ENCODE measurements around the gene CFAP74.

The CFAP74 gene

GRCh38 chr1:1917304-1917976 lies 86.1 kb downstream of the CFAP74 start:
- Histone ChIP-seq H3K9ac (ENCODE audit: low read depth, low read length) (no peak overlapping the region), H3K27me3 (ENCODE audit: insufficient read depth, low read length) (peaks cover 10% of the 10 kb centered on the region), H3K4me1 (ENCODE audit: insufficient read depth, low read length) (peaks cover 3% of the 10 kb centered on the region; the same call in 1 of the 2 replicates), H3K4me3 (ENCODE audit: low read length) (no peak overlapping the region), H3K36me3 (ENCODE audit: insufficient read depth, low read depth, low read length) (no peaks in the 10 kb centered on the region), H3K9me3 (ENCODE audit: insufficient read depth, low read depth, low read length) (no peaks in the 10 kb centered on the region), H3K27ac (ENCODE audit: low read length) (no peak overlapping the region)

DNA sequence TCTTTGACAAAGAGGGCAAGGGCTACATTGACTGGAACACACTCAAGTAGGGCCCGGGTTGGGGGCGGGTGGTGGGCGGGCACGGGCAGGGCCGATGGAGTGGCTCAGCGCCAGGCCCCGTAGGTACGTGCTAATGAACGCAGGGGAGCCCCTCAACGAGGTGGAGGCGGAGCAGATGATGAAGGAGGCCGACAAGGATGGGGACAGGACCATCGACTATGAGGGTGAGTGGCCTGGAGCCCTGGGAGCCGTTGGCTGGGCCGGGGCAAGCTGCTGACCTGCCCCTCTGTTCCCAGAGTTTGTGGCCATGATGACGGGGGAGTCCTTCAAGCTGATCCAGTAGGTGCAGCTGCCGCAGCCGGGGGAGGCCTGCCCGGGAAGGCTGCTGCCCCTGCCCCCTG lies 86.7 kb downstream of the CFAP74 start:
- Histone ChIP-seq H3K27me3 (ENCODE audit: insufficient read depth, low read length) (peaks cover 10% of the 10 kb centered on the region), H3K36me3 (ENCODE audit: insufficient read depth, low read depth, low read length) (no peaks in the 10 kb centered on the region), H3K4me3 (ENCODE audit: low read length) (no peak overlapping the region), H3K27ac (ENCODE audit: low read length) (no peak overlapping the region), H3K9me3 (ENCODE audit: insufficient read depth, low read depth, low read length) (no peaks in the 10 kb centered on the region), H3K9ac (ENCODE audit: low read depth, low read length) (no peak overlapping the region), H3K4me1 (ENCODE audit: insufficient read depth, low read length) (peaks cover 3% of the 10 kb centered on the region; the same call in 1 of the 2 replicates)

DNA sequence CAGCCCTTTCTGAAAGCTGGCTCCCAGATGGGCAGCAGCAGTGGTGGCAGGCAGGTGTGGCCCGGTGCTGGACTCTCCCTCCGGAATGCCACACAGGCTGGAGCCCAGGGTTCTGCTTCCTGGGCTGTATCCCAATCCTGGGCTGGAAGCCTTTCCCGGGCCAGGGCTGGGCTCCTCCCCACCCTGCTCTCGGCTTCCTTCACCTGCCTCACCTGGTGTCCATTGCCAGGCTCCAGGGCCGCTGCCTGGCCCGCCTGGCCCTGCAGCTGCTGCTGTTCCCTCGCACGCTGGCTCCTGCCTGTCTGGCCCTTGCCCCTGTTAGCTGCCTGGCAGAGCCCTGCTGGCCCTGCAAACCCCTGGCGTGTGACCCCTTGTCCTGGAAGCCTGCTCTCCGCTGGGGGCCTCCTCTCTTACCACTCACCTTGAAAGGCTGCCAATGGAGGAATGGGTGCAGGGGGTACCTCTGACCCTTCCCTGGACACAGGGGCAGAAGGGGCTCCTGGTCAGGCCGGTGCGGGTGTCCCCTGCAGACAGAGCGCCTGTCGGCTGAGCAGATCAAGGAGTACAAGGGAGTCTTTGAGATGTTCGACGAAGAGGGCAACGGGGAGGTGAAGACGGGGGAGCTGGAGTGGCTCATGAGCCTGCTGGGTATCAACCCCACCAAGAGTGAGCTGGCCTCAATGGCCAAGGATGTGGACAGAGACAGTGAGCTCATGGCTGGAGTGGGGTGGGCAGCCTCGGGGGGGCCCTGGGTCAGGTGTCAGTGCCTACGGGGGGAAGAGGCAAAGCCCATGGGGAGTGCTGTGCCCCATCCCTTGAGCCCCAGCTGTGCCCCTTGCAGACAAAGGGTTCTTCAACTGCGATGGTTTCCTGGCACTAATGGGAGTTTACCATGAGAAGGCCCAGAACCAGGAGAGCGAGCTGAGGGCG lies 87.4 kb downstream of the CFAP74 start:
- no peak overlapping the region for H3K9ac ChIP-seq (ENCODE audit: low read depth, low read length)
- H3K27me3 ChIP-seq (ENCODE audit: insufficient read depth, low read length) = peaks cover 10% of the 10 kb centered on the region
- no peaks in the 10 kb centered on the region for H3K9me3 ChIP-seq (ENCODE audit: insufficient read depth, low read depth, low read length)
- no peak overlapping the region for H3K27ac ChIP-seq (ENCODE audit: low read length)
- H3K36me3 ChIP-seq (ENCODE audit: insufficient read depth, low read depth, low read length) = no peaks in the 10 kb centered on the region
- no peak overlapping the region for H3K4me3 ChIP-seq (ENCODE audit: low read length)
- H3K4me1 ChIP-seq (ENCODE audit: insufficient read depth, low read length) = peaks cover 3% of the 10 kb centered on the region; the same call in 1 of the 2 replicates

GRCh38 chr1:1914971-1915692 lies 88.5 kb downstream of the CFAP74 start, which contains the start of gene CALML6:
TSS of gene CALML6 (plus strand) at chr1:1915260. CDS start at chr1:1915281, 21 bp downstream.
- H3K9ac ChIP-seq (ENCODE audit: low read depth, low read length) = no peak within 1 kb of the TSS
- H3K36me3 ChIP-seq (ENCODE audit: insufficient read depth, low read depth, low read length) = no peaks in the 10 kb centered on the region
- H3K4me3 ChIP-seq (ENCODE audit: low read length) = no peak within 1 kb of the TSS
- no peaks in the 10 kb centered on the region for H3K9me3 ChIP-seq (ENCODE audit: insufficient read depth, low read depth, low read length)
- peaks cover 10% of the 10 kb centered on the region for H3K27me3 ChIP-seq (ENCODE audit: insufficient read depth, low read length)
- H3K4me1 ChIP-seq (ENCODE audit: insufficient read depth, low read length) = peaks cover 3% of the 10 kb centered on the region; the same call in 1 of the 2 replicates
- no peak within 1 kb of the TSS for H3K27ac ChIP-seq (ENCODE audit: low read length)

DNA sequence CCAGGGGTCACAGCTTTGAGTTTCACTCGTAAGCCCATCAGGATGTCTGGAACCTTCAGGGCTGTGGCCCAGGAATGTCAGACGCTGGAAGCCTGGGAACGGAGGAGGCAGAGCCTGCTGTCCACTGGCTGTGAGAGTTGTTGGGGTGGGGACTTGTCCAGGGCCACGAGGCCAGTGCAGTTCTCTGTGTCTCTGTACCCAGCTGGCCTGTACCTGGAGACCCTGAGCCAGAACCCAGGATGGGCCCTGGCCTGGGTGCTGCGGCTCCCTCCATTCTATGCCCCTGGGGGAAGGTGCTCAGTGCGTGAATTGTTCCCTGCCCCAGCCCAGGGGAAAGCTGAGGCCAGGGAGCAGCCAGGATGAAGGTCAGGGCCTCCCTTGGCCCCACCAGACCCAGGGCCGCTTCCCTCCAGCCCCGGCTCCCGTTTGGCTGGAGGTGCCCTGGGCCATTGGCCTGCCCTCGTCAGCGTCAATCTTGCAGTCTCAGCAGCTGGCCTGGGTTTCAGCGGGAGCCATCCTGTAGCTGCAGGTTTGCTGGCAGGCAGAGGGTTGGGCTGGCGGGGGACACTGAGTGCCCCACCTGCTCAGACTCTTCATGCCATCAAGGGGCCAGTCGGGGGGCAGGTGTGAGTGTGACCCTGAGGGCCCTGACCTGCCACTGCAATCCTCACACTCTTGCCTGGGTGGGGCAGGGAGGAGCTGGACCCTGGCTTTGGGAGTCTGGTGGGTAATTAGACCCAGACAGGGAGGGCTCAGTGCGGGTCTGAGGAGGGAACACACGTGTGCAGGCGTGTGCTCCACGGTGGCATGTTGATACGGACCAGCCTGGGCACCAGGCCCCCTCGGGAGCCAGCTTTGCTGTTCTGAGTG lies 89.2 kb downstream of the CFAP74 start:
- H3K9me3 ChIP-seq (ENCODE audit: insufficient read depth, low read depth, low read length) = no peaks in the 10 kb centered on the region
- peaks cover 10% of the 10 kb centered on the region for H3K27me3 ChIP-seq (ENCODE audit: insufficient read depth, low read length)
- H3K36me3 ChIP-seq (ENCODE audit: insufficient read depth, low read depth, low read length) = no peaks in the 10 kb centered on the region
- no peak overlapping the region for H3K27ac ChIP-seq (ENCODE audit: low read length)
- peaks cover 3% of the 10 kb centered on the region; the same call in 1 of the 2 replicates for H3K4me1 ChIP-seq (ENCODE audit: insufficient read depth, low read length)
- no peak overlapping the region for H3K4me3 ChIP-seq (ENCODE audit: low read length)
- no peak overlapping the region for H3K9ac ChIP-seq (ENCODE audit: low read depth, low read length)

GRCh38 chr1:1911350-1912041 lies 92.1 kb downstream of the CFAP74 start:
- Histone ChIP-seq H3K4me3 (ENCODE audit: low read length) (no peak overlapping the region), H3K27ac (ENCODE audit: low read length) (no peak overlapping the region), H3K9ac (ENCODE audit: low read depth, low read length) (no peak overlapping the region), H3K36me3 (ENCODE audit: insufficient read depth, low read depth, low read length) (no peaks in the 10 kb centered on the region), H3K27me3 (ENCODE audit: insufficient read depth, low read length) (peaks cover 3% of the 10 kb centered on the region; the same call in 1 of the 2 replicates), H3K4me1 (ENCODE audit: insufficient read depth, low read length) (peaks cover 3% of the 10 kb centered on the region; the same call in 1 of the 2 replicates), H3K9me3 (ENCODE audit: insufficient read depth, low read depth, low read length) (no peaks in the 10 kb centered on the region)

- no peak overlapping the region for H3K27ac ChIP-seq (ENCODE audit: low read length)
- peaks cover 3% of the 10 kb centered on the region; the same call in 1 of the 2 replicates for H3K4me1 ChIP-seq (ENCODE audit: insufficient read depth, low read length)
Observed at GRCh38 chr1:1910651-1911331, 92.8 kb downstream of the CFAP74 start.

GRCh38 chr1:1910033-1910465 lies 93.5 kb downstream of the CFAP74 start:
- H3K4me1 ChIP-seq (ENCODE audit: insufficient read depth, low read length) = peaks cover 3% of the 10 kb centered on the region; the same call in 1 of the 2 replicates
- H3K9me3 ChIP-seq (ENCODE audit: insufficient read depth, low read depth, low read length) = no peaks in the 10 kb centered on the region
- peak overlapping the region; percentile 64; the same call in 1 of the 2 replicates for H3K4me3 ChIP-seq (ENCODE audit: low read length)
- H3K36me3 ChIP-seq (ENCODE audit: insufficient read depth, low read depth, low read length) = no peaks in the 10 kb centered on the region
- peak overlapping the region; percentile 72; the same call in 1 of the 2 replicates for H3K9ac ChIP-seq (ENCODE audit: low read depth, low read length)
- no peak overlapping the region for H3K27ac ChIP-seq (ENCODE audit: low read length)
- H3K27me3 ChIP-seq (ENCODE audit: insufficient read depth, low read length) = peaks cover 3% of the 10 kb centered on the region; the same call in 1 of the 2 replicates

More at GRCh38 chr1:1910651-1911331, 92.8 kb downstream of the CFAP74 start:
- H3K27me3 ChIP-seq (ENCODE audit: insufficient read depth, low read length) = peaks cover 3% of the 10 kb centered on the region; the same call in 1 of the 2 replicates
- H3K9me3 ChIP-seq (ENCODE audit: insufficient read depth, low read depth, low read length) = no peaks in the 10 kb centered on the region
- H3K36me3 ChIP-seq (ENCODE audit: insufficient read depth, low read depth, low read length) = no peaks in the 10 kb centered on the region
- H3K9ac ChIP-seq (ENCODE audit: low read depth, low read length) = no peak overlapping the region; the same call in 1 of the 2 replicates
- no peak overlapping the region for H3K4me3 ChIP-seq (ENCODE audit: low read length)

DNA sequence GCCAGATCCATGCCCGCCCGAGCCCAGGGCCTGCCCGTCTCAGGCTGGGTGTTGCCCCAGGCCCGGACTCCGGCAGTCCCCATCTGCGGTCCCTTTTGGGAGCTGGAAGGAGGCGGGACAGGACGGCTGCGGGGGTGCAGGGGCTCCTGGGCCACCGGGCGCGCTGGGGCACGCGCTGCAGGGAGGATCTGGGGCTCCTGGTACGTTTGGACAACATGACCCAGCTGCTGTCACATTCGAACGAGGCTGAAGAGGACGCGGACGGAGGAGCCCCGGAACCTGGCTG lies 95.1 kb downstream of the CFAP74 start:
- Histone ChIP-seq H3K27ac (ENCODE audit: low read length) (no peak overlapping the region), H3K36me3 (ENCODE audit: insufficient read depth, low read depth, low read length) (no peaks in the 10 kb centered on the region), H3K27me3 (ENCODE audit: insufficient read depth, low read length) (peaks cover 3% of the 10 kb centered on the region; the same call in 1 of the 2 replicates), H3K4me3 (ENCODE audit: low read length) (peak overlapping the region; percentile 69), H3K9me3 (ENCODE audit: insufficient read depth, low read depth, low read length) (no peaks in the 10 kb centered on the region), H3K9ac (ENCODE audit: low read depth, low read length) (peak overlapping the region; percentile 61; the same call in 1 of the 2 replicates), H3K4me1 (ENCODE audit: insufficient read depth, low read length) (peaks cover 3% of the 10 kb centered on the region; the same call in 1 of the 2 replicates)
